GM21515 (cell line): Measurements from ENCODE around the gene PAK4.

Source experiments
- ATAC-seq: cut with Tn5 transposase; IDR thresholded peaks from one replicate; pipeline ENCODE4 v1.9.1; 2021; ENCODE audit not compliant: unreplicated experiment

The PAK4 gene

DNA sequence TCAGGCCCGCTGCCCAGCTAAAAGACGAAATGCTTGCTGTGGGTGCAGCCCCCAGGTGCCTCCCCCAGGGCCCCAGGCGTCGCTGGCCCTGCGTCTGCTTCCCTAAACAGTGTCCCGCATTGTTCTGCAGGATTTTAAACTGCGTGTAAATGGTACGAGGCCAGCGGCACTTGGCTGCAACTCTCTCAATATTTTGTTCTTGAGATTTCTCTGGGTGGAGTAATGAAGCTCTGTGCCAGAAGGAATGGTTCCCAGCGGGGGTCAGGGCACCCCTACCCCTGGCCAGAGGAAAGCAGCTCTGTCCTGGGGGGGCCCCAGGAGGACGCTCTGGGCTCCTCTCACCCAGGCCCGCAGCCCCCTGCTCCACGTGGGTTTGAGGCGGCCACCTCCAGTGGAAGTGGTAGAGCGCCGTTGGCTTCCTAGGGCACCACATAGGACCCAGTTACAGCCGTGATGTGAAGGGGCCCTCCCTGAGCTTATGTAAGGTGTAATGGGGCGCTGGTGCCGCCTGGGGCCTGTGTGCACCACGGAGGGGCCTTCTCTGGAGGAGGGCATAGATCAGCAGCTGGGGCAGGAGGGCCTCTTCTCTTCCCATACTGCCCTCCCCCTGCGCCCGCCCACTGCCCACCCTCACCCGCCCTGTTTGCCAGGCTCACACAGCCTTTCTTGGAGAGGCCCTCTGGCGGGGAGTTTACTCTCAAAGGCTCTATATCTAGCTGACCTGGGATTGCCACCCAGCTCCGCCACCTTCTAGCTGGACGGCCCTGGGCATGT lies 19.8 kb downstream of the PAK4 start:
- ATAC-seq: no peak

- no peak for ATAC-seq
Observed at GRCh38 chr19:39146091-39146490, 20.5 kb downstream of the PAK4 start.

DNA sequence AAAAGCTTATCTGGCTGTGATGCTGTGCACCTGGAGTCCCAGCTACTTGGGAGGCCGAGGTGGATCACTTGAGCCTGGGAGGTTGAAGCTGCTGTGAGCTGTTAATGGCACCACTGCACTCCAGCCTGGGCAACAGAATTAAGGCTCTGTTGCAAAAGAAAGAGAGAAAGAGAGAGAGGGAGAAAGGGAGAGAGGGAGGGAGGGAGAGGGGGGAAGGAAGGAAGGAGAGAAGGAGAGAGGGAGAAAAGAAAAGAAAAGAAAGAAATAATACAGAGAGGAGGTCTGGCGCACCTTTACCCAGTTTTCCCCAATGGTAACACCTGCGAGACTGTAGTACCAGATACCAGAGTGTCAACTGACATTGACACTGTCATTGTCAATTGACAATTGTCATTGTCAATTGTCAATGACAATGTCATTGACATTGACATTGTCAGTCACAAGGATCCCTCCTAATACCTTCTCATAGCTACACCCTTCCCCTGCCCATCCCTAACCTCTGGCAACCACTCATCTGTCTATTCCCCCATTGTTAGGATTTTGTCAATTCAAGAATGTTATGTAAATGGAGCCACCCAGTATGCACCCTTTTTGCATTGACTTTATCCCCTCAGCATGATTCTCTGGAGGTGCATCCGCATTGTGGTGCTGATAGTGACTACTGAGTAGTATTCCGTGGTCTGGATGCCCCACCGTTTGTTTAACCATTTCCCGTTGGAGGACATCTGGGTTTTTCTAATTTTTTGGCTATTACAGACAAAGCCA lies 21.3 kb downstream of the PAK4 start:
- no peak for ATAC-seq

GRCh38 chr19:39147480-39147879 lies 21.9 kb downstream of the PAK4 start:
- ATAC-seq: no peak

GRCh38 chr19:39148939-39149529 lies 23.4 kb downstream of the PAK4 start:
- ATAC-seq: no peak

DNA sequence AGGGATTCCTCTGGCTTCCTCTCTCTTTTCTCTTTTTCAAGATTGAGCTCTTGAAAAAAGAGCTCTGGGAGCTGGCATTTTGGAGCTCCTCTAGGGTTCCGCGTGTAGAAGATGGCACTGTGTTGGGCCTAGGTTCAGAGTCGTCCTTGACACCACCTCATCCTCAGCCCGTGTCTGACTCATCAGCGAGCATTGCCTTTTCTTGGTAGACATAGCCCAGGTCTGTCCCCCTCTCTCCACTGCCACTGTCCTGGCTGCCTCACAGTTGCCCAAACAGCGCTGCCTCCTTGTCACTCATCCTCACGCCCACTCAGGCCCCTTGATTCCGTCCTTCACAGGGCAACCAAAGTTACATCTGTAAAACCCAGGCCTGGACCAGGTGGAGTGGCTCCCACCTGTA lies 24.6 kb downstream of the PAK4 start:
- no peak for ATAC-seq

GRCh38 chr19:39150807-39151600 lies 25.4 kb downstream of the PAK4 start:
- ATAC-seq: no peak

DNA sequence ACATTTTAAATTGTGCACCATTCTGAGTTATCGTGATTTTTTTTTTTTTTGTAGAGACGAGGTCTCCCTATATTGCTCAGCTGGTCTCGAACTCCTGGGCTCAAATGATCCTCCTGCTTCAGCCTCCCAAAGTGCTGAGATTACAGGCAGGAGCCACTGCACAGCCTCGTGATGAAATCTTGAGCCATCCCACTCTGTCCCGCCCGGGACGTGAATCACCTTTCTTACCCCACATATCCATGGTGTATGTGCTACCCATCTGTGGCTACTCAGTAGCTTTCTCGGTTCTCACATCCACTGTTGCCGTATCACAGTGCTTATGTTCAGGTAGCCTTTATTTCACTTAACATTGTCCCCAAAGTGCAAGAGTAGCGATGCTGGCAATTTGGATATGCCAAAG lies 26.5 kb downstream of the PAK4 start:
- no peak for ATAC-seq

GRCh38 chr19:39154100-39154628 lies 28.6 kb downstream of the PAK4 start:
- ATAC-seq: no peak

DNA sequence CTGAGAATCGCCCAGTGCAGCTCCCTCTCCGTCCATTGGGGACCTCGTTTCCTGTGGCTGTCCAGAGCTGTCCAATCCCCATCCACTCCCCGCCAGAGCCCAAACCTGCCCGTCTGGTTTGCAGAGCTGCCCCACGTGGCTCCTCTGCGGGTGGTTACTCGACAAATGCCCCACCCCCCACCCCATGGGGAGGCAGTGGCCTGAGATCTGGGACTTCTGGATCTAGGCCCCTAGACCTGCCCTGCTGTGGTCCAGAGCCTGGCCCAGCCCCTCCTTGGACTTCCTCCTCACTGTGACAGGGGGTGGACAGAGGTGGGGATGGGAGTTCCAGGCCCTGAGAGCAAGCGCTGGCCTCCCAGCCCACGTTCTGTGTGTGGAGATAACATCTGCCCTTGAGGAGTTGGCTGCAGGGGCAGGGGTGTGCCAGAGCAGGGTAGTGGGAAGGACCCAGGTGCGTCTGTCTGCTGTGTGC lies 29.1 kb downstream of the PAK4 start:
- ATAC-seq: no peak

DNA sequence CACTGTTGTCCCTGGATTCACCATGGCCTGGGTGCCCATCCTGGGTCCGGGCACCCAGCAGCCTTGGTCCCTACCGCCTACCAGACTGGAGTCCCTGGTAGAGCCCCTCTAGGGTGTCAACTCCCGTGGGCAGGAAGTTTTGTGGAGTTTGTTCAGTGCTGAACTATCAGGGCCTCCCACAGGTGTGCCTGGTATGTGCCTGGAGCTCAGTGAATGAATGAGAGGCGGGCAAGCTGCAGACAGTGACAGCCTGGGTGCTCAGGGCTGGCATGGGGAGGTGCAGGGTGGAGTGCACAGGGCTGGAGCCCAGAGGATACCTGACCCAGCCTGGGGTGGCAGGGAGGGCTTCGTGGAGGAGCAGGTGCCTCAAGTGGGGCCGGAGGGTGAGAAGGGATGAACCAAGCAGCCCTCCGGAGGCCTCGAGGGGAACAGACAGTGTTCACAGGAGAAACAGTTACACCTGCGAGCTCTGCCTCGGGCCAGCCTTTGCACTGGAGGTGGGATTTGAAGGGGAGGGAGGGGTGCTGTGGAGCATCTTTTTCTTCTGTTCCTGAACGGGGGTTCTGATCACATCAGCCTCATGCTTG lies 29.6 kb downstream of the PAK4 start:
- ATAC-seq: no peak

- ATAC-seq: no peak
Observed at GRCh38 chr19:39155741-39156140, 30.2 kb downstream of the PAK4 start.

GRCh38 chr19:39156326-39157230 lies 31.0 kb downstream of the PAK4 start:
- ATAC-seq: no peak

- no peak for ATAC-seq
Observed at GRCh38 chr19:39157275-39157996, 31.9 kb downstream of the PAK4 start.

GRCh38 chr19:39157997-39158389 lies 32.4 kb downstream of the PAK4 start:
- ATAC-seq: no peak

DNA sequence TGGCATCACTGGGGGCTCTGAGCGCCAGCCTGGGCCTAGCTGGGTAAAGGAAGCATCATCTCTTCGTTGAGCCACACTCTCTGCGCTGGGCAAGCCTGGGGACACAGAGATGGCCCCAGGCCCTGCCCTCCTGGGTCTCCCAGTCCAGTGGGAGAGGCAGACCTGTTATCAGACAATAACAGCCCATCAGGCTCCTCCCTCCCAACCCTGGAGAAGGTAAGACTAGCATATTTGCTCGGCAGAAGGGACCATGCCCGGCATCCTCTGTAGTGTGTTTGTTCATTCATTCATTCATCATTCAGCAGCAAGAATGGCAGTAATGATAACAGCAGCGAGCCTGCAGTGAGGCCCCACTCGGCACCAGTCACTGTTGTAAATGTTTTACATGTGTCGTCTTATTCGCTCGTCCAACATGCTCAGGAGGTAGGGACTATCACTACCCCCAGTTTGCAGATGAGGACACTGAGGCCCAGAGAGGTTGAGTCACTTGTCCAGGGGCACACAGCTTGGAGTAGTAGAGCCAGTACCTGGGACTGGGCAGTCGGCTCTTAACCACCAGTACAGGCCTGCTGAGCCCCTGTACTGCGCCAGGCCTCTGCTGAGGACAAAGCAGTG lies 33.2 kb downstream of the PAK4 start:
- no peak for ATAC-seq

GRCh38 chr19:39160523-39160861 lies 34.9 kb downstream of the PAK4 start:
- no peak for ATAC-seq

DNA sequence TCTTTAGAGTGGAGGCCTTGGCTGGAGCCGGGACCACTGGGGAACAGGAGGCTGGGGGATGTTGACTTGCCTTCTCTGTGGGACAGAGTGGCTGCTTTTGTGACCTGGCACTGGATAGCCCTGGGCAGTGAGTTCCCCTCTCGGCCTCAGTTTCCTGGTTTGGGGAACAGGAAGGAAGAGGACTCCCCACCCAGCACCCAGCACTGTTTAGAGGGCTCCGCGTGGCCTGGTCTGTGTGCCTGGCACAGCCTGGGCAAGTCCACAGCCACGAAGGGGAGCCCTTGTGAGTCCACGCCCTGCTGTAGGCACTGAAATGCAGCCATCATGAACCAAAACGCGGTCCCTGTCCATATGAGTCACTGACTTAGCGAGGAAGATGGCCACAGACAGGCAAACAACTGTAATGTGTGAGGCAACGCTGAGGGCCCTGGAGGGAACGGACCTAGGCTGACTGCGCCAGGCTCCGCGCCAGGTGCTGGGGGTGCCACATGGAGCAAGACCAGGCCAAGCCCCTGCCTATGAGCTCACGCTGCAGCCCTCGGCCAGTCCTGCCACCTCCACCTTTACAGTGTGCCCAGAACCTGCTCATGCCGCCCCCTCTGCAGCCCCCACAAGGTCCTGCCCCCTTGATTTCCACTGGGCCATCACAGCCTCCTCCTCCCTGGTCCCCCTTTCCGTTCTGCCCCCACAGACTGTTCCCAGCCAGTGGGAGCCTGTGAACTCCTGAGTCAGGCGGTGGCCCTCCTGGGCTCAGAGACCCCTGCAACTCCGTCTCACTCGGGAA lies 35.5 kb downstream of the PAK4 start:
- ATAC-seq: no peak
